HG03159 (cell line): ENCODE data around the gene BTBD19.
"Not testable (repeated sequence)": the region's sequence is repeated elsewhere in the genome, so short reads cannot be mapped to it uniquely, and the experiment has no call there.

Experiments used
- ATAC-seq: cut with Tn5 transposase; IDR thresholded peaks from one replicate; pipeline ENCODE4 v1.9.1; 2021; ENCODE audit warnings: mild to moderate bottlenecking, moderate library complexity; ENCODE audit not compliant: unreplicated experiment

BTBD19 gene

DNA sequence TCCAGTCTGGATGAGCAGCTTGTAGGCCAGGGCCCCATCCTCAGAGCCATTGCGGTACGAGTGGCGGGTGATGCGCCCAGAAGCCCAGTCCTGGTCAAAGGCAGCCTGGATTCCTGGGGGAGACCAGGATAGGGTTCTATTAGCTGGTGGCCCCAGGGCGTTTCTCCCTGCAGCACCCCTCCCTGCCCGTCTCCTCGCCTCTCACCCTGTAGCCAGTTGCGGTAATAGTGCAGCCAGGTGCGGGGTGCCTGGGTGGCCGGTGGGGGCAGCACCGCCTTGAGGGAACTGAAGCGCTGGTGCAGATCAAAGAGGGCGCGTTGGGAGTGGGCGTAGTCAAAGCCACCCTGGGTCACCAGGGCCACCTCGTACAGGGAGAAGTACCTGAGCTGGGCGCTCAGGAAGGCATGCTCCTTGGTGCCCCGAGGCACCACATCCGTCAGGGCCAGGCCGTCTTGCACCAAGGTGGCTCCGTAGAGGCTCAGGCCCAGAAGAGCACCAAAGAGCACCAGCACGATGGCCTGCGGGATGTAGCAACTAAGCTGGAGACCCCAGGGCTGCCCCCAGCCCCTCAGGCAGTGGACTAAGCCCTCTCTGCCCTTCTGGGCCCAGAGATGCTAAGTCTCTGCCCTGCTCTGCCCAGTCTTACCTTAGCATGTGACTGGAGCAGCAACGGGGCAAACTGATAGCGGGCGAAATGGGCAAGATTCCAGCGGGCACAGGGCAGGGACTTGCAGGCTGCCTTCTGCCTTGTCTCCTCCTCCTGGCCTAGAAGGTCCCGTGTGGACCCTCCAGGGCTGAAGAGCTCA is 19.1 kb downstream of the BTBD19 start:
- no peak for ATAC-seq

DNA sequence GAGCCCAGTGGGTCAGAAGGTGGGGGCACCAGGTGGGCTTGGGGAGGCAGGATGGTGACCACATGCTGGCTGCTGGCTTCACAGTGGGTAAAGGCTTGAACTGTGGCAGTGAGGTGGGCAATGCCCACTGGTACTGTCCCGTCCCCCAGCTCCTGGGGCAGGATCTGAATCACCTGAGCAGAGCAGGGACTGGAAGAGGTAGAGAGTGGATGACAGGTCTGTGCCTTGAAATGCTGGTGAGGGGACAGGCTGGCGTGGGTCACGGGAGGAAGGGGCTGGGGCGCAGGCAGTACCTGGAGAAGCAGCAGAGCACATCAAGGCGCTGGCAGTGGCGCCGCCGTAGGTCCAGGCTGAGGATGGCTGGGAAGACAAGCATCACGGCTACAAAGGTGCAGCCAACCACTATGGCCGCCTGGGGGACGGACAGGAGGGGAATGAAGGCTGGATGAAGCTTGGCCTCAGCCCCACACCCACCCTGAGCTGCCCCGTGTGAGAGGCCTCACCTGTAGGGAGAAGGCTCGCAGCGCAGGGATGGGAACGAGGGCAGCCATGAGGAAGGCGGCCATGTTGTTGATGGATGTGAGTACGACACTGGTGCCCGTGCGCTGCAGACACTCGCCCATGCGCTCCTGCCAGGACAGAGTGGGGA is 19.8 kb downstream of the BTBD19 start:
- ATAC-seq = no peak

GRCh38 chr1:44828841-44829440 is 20.6 kb downstream of the BTBD19 start:
- ATAC-seq = no peak

DNA sequence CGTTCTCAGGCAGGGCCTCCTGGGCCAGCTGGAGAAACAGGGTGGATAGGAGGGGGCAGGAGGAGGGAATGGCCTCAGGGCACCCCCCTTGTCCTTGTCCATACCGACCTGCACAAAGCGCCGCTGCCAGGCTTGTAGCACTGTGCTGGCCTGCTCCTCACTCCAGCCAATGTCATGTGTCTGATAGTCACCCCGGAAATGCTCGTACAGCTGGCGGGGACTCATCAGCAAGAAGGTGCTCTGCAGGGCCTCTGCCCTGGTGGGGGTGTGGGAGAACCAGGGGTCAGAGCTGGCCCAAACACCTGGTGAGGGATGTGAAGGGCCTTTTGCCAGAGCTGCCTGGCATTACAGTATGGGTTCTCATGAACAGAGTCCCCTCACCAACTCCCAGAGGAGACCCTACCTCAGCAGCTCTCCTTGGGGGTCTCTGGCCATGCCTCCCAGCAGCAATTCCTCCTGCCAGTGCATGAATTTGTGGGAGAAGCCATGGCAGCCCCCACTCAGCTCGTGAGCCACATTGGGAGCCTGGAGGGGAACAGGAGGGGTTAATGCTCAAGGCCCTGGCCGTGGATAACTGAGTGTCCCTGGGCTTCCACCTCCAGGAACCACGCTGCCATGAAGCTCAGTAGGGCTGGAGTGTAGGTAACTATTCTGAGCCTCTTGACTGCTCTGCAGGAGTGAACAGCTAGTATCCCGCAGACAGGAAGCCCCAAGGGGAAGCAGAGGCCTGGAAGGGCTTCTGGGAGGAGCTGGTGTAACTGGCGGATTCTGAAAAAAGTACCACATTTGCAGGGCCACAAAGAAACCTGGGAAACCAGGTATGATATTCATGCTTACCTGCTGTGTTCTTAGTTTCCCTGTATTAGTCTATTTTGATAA is 21.4 kb downstream of the BTBD19 start:
- ATAC-seq = no peak

- no peak for ATAC-seq
Measured at GRCh38 chr1:44830900-44831304, 22.6 kb downstream of the BTBD19 start.

- no peak for ATAC-seq
Measured at GRCh38 chr1:44831516-44831915, 23.2 kb downstream of the BTBD19 start.

- no peak for ATAC-seq
Measured at GRCh38 chr1:44832056-44832705, 23.9 kb downstream of the BTBD19 start.

GRCh38 chr1:44834328-44834727 is 26.0 kb downstream of the BTBD19 start:
- no peak for ATAC-seq

- ATAC-seq = peak; percentile 75
Measured at GRCh38 chr1:44835738-44836675, 27.7 kb downstream of the BTBD19 start.

GRCh38 chr1:44838294-44838693 is 30.0 kb downstream of the BTBD19 start:
- ATAC-seq = not testable (repeated sequence)

DNA sequence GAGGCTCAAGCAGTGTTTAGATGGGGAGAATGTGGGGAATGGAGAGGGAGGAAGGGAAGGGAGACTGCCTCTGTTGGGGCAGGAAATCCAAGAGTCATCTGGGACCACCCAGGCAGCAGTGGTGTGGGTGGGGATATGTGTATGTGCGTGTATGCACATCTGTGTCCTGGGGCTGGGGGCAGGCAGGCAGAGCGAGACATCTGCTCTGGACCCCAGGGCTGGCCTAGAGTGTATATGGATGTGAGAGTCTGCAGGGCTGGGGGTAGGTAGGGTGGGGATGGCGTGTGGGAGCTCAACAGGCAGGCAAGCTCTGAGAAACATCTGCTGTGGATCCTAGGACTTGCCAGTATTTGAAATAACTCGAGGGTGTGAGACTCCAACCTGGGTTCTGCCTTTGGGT is 31.3 kb downstream of the BTBD19 start:
- no peak for ATAC-seq

- no peak for ATAC-seq
Measured at GRCh38 chr1:44842486-44842861, 34.2 kb downstream of the BTBD19 start.

- ATAC-seq = no peak
Measured at GRCh38 chr1:44842862-44843655, 34.7 kb downstream of the BTBD19 start, which contains the start of gene PTCH2. Gene PTCH2, minus strand, starts transcription at chr1:44843253. Its CDS starts 321 bp downstream, at chr1:44842932.

- no peak for ATAC-seq
Measured at GRCh38 chr1:44846985-44847384, 38.7 kb downstream of the BTBD19 start.

- ATAC-seq = no peak
Measured at GRCh38 chr1:44847845-44848244, 39.5 kb downstream of the BTBD19 start.

DNA sequence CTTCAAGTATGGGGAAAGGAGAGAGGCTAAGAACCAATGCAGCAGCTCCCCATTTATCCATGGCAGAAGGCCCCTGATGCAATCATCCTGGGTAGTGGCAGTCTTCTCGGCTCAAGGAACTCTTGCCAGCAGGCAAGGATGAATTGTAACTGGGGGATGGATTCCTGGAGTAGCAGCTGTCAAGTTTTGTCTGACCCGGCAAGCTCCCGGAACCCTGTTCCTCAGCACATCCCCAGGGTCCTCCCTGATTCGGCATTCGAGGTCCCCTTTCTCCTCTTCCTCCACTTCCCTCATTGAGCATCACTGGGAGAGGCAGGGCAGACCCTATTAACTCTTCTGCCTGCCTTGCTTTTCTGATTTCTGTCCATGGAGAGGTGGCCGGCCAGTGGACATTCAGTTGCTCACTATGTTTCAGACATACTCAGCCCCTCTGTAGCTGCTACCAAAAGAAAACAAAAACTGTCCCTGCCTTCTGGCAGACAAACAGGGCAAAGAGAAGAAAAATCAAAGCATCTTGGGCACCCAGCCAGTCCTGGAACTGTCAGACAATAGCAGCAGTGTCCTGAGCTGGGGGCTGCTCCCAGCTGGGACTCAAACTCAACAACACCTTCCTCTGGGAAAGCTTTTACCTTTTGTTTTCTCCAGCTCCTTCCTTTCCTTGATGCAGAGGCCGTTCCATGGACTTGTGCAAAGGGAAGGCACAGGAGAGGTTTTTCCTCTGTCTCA is 40.3 kb downstream of the BTBD19 start:
- ATAC-seq = no peak

DNA sequence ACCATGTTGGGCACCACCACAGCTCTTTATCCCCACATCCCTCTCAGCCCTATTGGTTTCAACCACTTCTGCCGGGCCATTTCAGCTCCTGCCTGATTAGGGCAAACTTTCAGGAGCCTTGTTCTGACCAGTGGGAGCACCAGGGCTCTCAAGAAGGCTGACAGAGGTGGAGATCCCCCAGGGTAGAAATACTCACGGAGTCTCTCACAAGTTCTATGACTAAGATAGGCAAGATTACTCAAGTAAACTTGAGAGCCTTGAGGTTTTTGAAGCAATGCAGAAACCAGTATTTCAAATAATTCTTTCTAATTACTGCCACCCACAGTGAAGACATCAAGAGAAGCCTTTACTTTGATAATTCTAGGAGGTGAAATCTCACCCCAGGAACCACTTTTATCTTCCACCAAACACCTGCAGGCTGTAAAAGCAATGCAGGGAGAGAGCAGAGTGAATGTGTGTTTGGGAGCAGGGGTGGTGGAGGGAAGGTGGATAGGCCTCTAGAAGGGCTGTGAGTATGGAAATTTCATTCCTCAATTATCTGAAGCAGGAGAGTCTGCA is 41.3 kb downstream of the BTBD19 start:
- no peak for ATAC-seq

- ATAC-seq = no peak
Measured at GRCh38 chr1:44851308-44851707, 43.0 kb downstream of the BTBD19 start.
